Activated effector memory CD4-positive, alpha-beta T cell treated with anti-CD3 and anti-CD28 coated beads, Interleukin-2, amount 50 U/mL, for 16 hours (primary cell): Measurements from ENCODE around the gene SNU13.
"Not testable (repeated sequence)": the region's sequence is repeated elsewhere in the genome, so short reads cannot be mapped to it uniquely, and the experiment has no call there.

Experiments
- DNase-seq: peaks from one replicate; pipeline ENCODE4 v3.0.0-alpha.2; 2020

The SNU13 gene

GRCh38 chr22:41688365-41689211 lies at the start of gene SNU13:
TSS of gene SNU13 (minus strand) at chr22:41688867. CDS start at chr22:41688796, 71 bp downstream.
- DNase-seq: peak; percentile 98

GRCh38 chr22:41733241-41733640 lies 44.6 kb upstream of the SNU13 start:
- DNase-seq: not testable (repeated sequence)

- no peak for DNase-seq
These were observed 43.6 kb upstream of the SNU13 start for GRCh38 chr22:41732096-41732772.

GRCh38 chr22:41731609-41732008 lies 42.9 kb upstream of the SNU13 start:
- DNase-seq: no peak

- peak; percentile 25 for DNase-seq
These were observed 36.9 kb upstream of the SNU13 start for GRCh38 chr22:41725510-41726110.

- no peak for DNase-seq
These were observed 33.8 kb upstream of the SNU13 start for GRCh38 chr22:41722496-41722895.

GRCh38 chr22:41713004-41713403 lies 24.3 kb upstream of the SNU13 start:
- DNase-seq: peak; percentile 27

- no peak for DNase-seq
These were observed 20.7 kb upstream of the SNU13 start for GRCh38 chr22:41709341-41709740.

- DNase-seq: peak; percentile 14
These were observed 14.1 kb upstream of the SNU13 start for GRCh38 chr22:41702763-41703162.

GRCh38 chr22:41700108-41700364 lies 11.4 kb upstream of the SNU13 start:
- DNase-seq: no peak

- DNase-seq: peak; percentile 97
These were observed 10.8 kb upstream of the SNU13 start, which contains the start of gene MEI1 for GRCh38 chr22:41699264-41700107. TSS of gene MEI1 (plus strand) at chr22:41699503. CDS start at chr22:41699539, 36 bp downstream.

- peak; percentile 97 for DNase-seq
These were observed 8.6 kb upstream of the SNU13 start for GRCh38 chr22:41697126-41697775.

- no peak for DNase-seq
These were observed 8.0 kb upstream of the SNU13 start for GRCh38 chr22:41696703-41697102.

GRCh38 chr22:41695211-41695610 lies 6.5 kb upstream of the SNU13 start:
- DNase-seq: no peak

- DNase-seq: peak; percentile 62
These were observed 1.8 kb upstream of the SNU13 start for GRCh38 chr22:41690476-41690875.

- DNase-seq: peak; percentile 70
These were observed 734 bp downstream of the SNU13 start for GRCh38 chr22:41687901-41688364.

- peak; percentile 24 for DNase-seq
These were observed 1.8 kb downstream of the SNU13 start for GRCh38 chr22:41686890-41687289.

- DNase-seq: no peak
These were observed 4.5 kb downstream of the SNU13 start for GRCh38 chr22:41684194-41684593.

- DNase-seq: no peak
These were observed 5.1 kb downstream of the SNU13 start for GRCh38 chr22:41683616-41684015.

GRCh38 chr22:41683052-41683451 lies 5.6 kb downstream of the SNU13 start:
- DNase-seq: peak; percentile 56

GRCh38 chr22:41682033-41682807 lies 6.4 kb downstream of the SNU13 start:
- peak; percentile 95 for DNase-seq
